ENCODE measurements around the gene DAP.

GRCh38 chr5:10689391-10690081 lies 71.5 kb downstream of the DAP start:
- TF ChIP-seq CTCF (IDR thresholded peaks at IDR 0.05) (no peak), POLR2A (IDR thresholded peaks at IDR 0.05) (no peak), POLR2AphosphoS5 (IDR thresholded peaks at IDR 0.05) (no peak)

Data from transverse colon (tissue), 4 donors.